H9 (cell line): ENCODE measurements around the gene TGM5. TPM values are rescaled to one million over a fixed set of nuclear protein-coding genes. Genes with fewer than 3 reads are reported as not detected.

Source experiments
- DNase-seq: peaks from one replicate; pipeline ENCODE4 v3.0.0-alpha.2; 2017
- H2AFZ ChIP-seq: one replicate; pipeline ENCODE4 v1.6.1; 2013; ENCODE audit warnings: mild to moderate bottlenecking, low read length, control low read depth, moderate library complexity
- H2AK5ac ChIP-seq: 2 replicates; pipeline ENCODE4 v1.6.1; 2013; ENCODE audit warnings: low read length, control low read depth, mixed read lengths; ENCODE audit not compliant: insufficient read length
- H2BK120ac ChIP-seq: one replicate; pipeline ENCODE4 v1.6.1; 2013; ENCODE audit warnings: low read depth, mild to moderate bottlenecking, low read length, control low read depth, inconsistent platforms; ENCODE audit not compliant: poor library complexity, severe bottlenecking
- H2BK12ac ChIP-seq: 2 replicates; pipeline ENCODE4 v1.6.1; 2013; ENCODE audit warnings: low read length, control low read depth, mixed read lengths, low read depth; ENCODE audit not compliant: insufficient read length
- H2BK15ac ChIP-seq: 2 replicates; pipeline ENCODE4 v1.6.1; 2013; ENCODE audit warnings: low read depth, low read length, control low read depth
- H2BK20ac ChIP-seq: one replicate; pipeline ENCODE4 v1.6.1; 2013; ENCODE audit warnings: low read depth, mild to moderate bottlenecking, low read length, control low read depth, inconsistent platforms; ENCODE audit not compliant: poor library complexity, severe bottlenecking
- H2BK5ac ChIP-seq: 2 replicates; pipeline ENCODE4 v1.6.1; 2013; ENCODE audit warnings: low read length, control low read depth, mixed read lengths; ENCODE audit not compliant: insufficient read length
- H3K14ac ChIP-seq: 2 replicates; pipeline ENCODE4 v1.6.1; 2013; ENCODE audit warnings: low read length, control low read depth; ENCODE audit not compliant: insufficient read depth
- H3K18ac ChIP-seq: 2 replicates; pipeline ENCODE4 v1.6.1; 2013; ENCODE audit warnings: low read depth, mild to moderate bottlenecking, mixed read lengths, low read length, control low read depth; ENCODE audit not compliant: insufficient read length
- H3K23ac ChIP-seq: 2 replicates; pipeline ENCODE4 v1.6.1; 2013; ENCODE audit warnings: low read length, control low read depth, mixed read lengths, low read depth; ENCODE audit not compliant: insufficient read length
- H3K23me2 ChIP-seq: 2 replicates; pipeline ENCODE4 v1.6.1; 2013; ENCODE audit warnings: low read depth, mild to moderate bottlenecking, mixed read lengths, low read length, control low read depth; ENCODE audit not compliant: insufficient read length, poor library complexity, severe bottlenecking
- H3K27ac ChIP-seq: 2 replicates; pipeline ENCODE4 v1.5.1; 2013; ENCODE audit warnings: low read length, control low read depth, mixed read lengths, low read depth; ENCODE audit not compliant: insufficient read length
- H3K27me3 ChIP-seq: 2 replicates; pipeline ENCODE4 v1.6.1; 2013; ENCODE audit warnings: low read length, control low read depth, inconsistent platforms; ENCODE audit not compliant: insufficient read depth
- H3K4ac ChIP-seq: 2 replicates; pipeline ENCODE4 v1.6.1; 2013; ENCODE audit warnings: low read depth, mild to moderate bottlenecking, control low read depth, inconsistent platforms, low read length, moderate library complexity
- H3K4me1 ChIP-seq: 2 replicates; pipeline ENCODE4 v1.6.1; 2013; ENCODE audit warnings: low read length, control low read depth, inconsistent platforms; ENCODE audit not compliant: insufficient read depth
- H3K4me2 ChIP-seq: 2 replicates; pipeline ENCODE4 v1.6.1; 2013; ENCODE audit warnings: low read length, control low read depth, mixed read lengths; ENCODE audit not compliant: insufficient read length, insufficient read depth
- H3K56ac ChIP-seq: 2 replicates; pipeline ENCODE4 v1.6.1; 2013; ENCODE audit warnings: low read depth, mild to moderate bottlenecking, mixed read lengths, low read length, control low read depth; ENCODE audit not compliant: insufficient read length
- H3K79me1 ChIP-seq: 2 replicates; pipeline ENCODE4 v1.6.1; 2013; ENCODE audit warnings: low read depth, mild to moderate bottlenecking, moderate library complexity, low read length, control low read depth, inconsistent platforms; ENCODE audit not compliant: insufficient read depth, poor library complexity, severe bottlenecking
- H3K79me2 ChIP-seq: 2 replicates; pipeline ENCODE4 v1.6.1; 2013; ENCODE audit warnings: low read length, control low read depth, inconsistent platforms; ENCODE audit not compliant: insufficient read depth
- H3K9ac ChIP-seq: 2 replicates; pipeline ENCODE4 v1.6.1; 2013; ENCODE audit warnings: low read length, control low read depth, mixed read lengths; ENCODE audit not compliant: insufficient read length; ENCODE audit errors: extremely low read depth
- H3K9me3 ChIP-seq: one replicate; pipeline ENCODE4 v1.6.1; 2013; ENCODE audit warnings: low read depth, low read length, inconsistent platforms; ENCODE audit not compliant: control insufficient read depth
- H3T11ph ChIP-seq: one replicate; pipeline ENCODE4 v1.6.1; 2013; ENCODE audit warnings: mild to moderate bottlenecking, low read length, control low read depth, inconsistent platforms
- H4K20me1 ChIP-seq: one replicate; pipeline ENCODE4 v1.6.1; 2013; ENCODE audit not compliant: control insufficient read depth, insufficient read length, insufficient read depth
- H4K5ac ChIP-seq: 2 replicates; pipeline ENCODE4 v1.6.1; 2013; ENCODE audit warnings: low read depth, mild to moderate bottlenecking, mixed read lengths, low read length, control low read depth; ENCODE audit not compliant: insufficient read length
- H4K8ac ChIP-seq: replicated peaks from 2 replicates; pipeline ENCODE4 v1.6.1; 2013; ENCODE audit warnings: low read length, control low read depth, mixed read lengths, low read depth; ENCODE audit not compliant: insufficient read length
- H4K91ac ChIP-seq: 2 replicates; pipeline ENCODE4 v1.6.1; 2013; ENCODE audit warnings: low read depth, mild to moderate bottlenecking, moderate library complexity, mixed read lengths, low read length, control low read depth; ENCODE audit not compliant: insufficient read length
- H3K27ac Mint-ChIP-seq, 3 experiments: 2 replicates in 2 of 3; 3 replicates in 1 of 3; pipeline ENCODE4 v1.8.0; 2020 to 2021; ENCODE audit warnings: mixed read lengths in 3 of 3, mild to moderate bottlenecking in 1 of 3, moderate library complexity in 1 of 3
- H3K27me3 Mint-ChIP-seq: 2 replicates; pipeline ENCODE4 v1.8.0; 2021; ENCODE audit warnings: low read depth, mild to moderate bottlenecking, moderate library complexity, mixed read lengths
- H3K36me3 Mint-ChIP-seq, 3 experiments: 2 replicates in 2 of 3; 3 replicates in 1 of 3; pipeline ENCODE4 v1.8.0; 2020 to 2021; ENCODE audit warnings: low read depth in 3 of 3, mixed read lengths in 3 of 3; ENCODE audit not compliant: insufficient read depth in 1 of 3
- H3K4me1 Mint-ChIP-seq, 2 experiments: 2 replicates each; pipeline ENCODE4 v1.8.0; 2020; ENCODE audit warnings: mixed read lengths in 2 of 2
- H3K4me3 Mint-ChIP-seq, 2 experiments: 2 replicates in 1 of 2; 3 replicates in 1 of 2; pipeline ENCODE4 v1.8.0; 2020 to 2021; ENCODE audit warnings: mild to moderate bottlenecking in 2 of 2, mixed read lengths in 2 of 2, moderate library complexity in 1 of 2
- H3K9me3 Mint-ChIP-seq, 2 experiments: 2 replicates in 1 of 2; 3 replicates in 1 of 2; pipeline ENCODE4 v1.8.0; 2020; ENCODE audit warnings: mild to moderate bottlenecking in 2 of 2, mixed read lengths in 2 of 2, moderate library complexity in 1 of 2
- WGBS: extraction: QIAGEN DNeasy Blood & Tissue Kit; methylation state at CpG from one replicate; pipeline ENCODE4 v1.1.7; 2013; ENCODE audit warnings: missing lambda C conversion rate, low lambda C conversion rate, mixed read lengths; ENCODE audit not compliant: insufficient read length; ENCODE audit errors: extremely low coverage; 5-methylcytosine and 5-hydroxymethylcytosine counted together
- total RNA-seq: library from RNA; stranded (reverse); gene quantifications from 2 replicates; pipeline ENCODE4 v1.2.1, GENCODE V29; 2021
- TF ChIP-seq, protein P1 (sequence below): fragments of 200-600 bp; sonication (generic); conservative IDR thresholded peaks from 3 replicates; pipeline ENCODE4 v1.8.0; 2021; ENCODE audit warnings: antibody characterized with exemption, mild to moderate bottlenecking

TGM5 gene
- total RNA-seq, 1 experiment from 2014 or later, result not detected

DNA sequence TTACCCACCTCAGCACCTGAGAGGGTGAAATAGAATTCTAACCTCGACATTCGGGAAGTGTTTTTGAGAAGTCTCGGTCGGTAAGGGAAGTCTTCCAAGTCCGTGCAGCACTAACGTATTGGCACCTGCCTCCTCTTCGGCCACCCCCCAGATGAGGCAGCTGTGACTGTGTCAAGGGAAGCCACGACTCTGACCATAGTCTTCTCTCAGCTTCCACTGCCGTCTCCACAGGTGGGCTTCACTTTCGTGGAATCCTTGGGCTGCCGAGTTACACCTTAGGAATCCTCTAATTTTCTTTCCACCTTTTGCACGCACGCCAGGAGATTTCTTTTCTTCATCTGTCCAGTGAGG, 80.8 kb downstream of the TGM5 start:
- H4K5ac ChIP-seq, result no peak overlapping the region
- H3K36me3 Mint-ChIP-seq, result peaks cover 0 to 17% (median 12%) of the 10 kb centered on the region in 3 experiments; a peak in 5 of 7 replicates
- no peaks in the 10 kb centered on the region for H3K79me2 ChIP-seq
- no peak overlapping the region for H3K23ac ChIP-seq
- H4K20me1 ChIP-seq, result no peaks in the 10 kb centered on the region
- no peaks in the 10 kb centered on the region for H3K27me3 Mint-ChIP-seq
- no peak overlapping the region for H2BK12ac ChIP-seq
- H3K4me1 Mint-ChIP-seq, result peaks cover 7 to 13% of the 10 kb centered on the region in 2 experiments
- TF ChIP-seq, protein P1, sequence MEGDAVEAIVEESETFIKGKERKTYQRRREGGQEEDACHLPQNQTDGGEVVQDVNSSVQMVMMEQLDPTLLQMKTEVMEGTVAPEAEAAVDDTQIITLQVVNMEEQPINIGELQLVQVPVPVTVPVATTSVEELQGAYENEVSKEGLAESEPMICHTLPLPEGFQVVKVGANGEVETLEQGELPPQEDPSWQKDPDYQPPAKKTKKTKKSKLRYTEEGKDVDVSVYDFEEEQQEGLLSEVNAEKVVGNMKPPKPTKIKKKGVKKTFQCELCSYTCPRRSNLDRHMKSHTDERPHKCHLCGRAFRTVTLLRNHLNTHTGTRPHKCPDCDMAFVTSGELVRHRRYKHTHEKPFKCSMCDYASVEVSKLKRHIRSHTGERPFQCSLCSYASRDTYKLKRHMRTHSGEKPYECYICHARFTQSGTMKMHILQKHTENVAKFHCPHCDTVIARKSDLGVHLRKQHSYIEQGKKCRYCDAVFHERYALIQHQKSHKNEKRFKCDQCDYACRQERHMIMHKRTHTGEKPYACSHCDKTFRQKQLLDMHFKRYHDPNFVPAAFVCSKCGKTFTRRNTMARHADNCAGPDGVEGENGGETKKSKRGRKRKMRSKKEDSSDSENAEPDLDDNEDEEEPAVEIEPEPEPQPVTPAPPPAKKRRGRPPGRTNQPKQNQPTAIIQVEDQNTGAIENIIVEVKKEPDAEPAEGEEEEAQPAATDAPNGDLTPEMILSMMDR, result no peak
- H3K4me3 Mint-ChIP-seq, result peak overlapping the region; percentile 92 to 96
- H2AK5ac ChIP-seq, result no peak overlapping the region
- H3K56ac ChIP-seq, result no peak overlapping the region
- no peaks in the 10 kb centered on the region for H3K9me3 Mint-ChIP-seq
- H2BK15ac ChIP-seq, result no peak overlapping the region
- H2BK120ac ChIP-seq, result no peak overlapping the region
- no peak overlapping the region for H2BK5ac ChIP-seq
- peaks cover 5% of the 10 kb centered on the region for H3K23me2 ChIP-seq
- no peak overlapping the region for H4K8ac ChIP-seq
- H3K9ac ChIP-seq, result peak overlapping the region; percentile 55
- no peak for DNase-seq
- H2AFZ ChIP-seq, result peak overlapping the region; percentile 14
- no peak overlapping the region for H3K27ac ChIP-seq
- no peaks in the 10 kb centered on the region for H3K27me3 ChIP-seq
- peak overlapping the region; percentile 99 for H3K4me2 ChIP-seq
- H3K27ac Mint-ChIP-seq, result peak overlapping the region; percentile 36 to 91 (median 85); a peak in 4 of 7 replicates
- H3K79me1 ChIP-seq, result no peaks in the 10 kb centered on the region
- no peak overlapping the region for H3K14ac ChIP-seq
- H4K91ac ChIP-seq, result no peak overlapping the region
- no CpG with 5 or more reads among the region's 13 CpGs for WGBS
- no peaks in the 10 kb centered on the region for H3K9me3 ChIP-seq
- no peaks in the 10 kb centered on the region; the same call in 1 of the 2 replicates for H3K4me1 ChIP-seq
- no peak overlapping the region for H2BK20ac ChIP-seq
- no peak overlapping the region for H3T11ph ChIP-seq
- H3K4ac ChIP-seq, result no peak overlapping the region
- no peak overlapping the region for H3K18ac ChIP-seq
